Measurements from ENCODE around the gene RFPL1.

The RFPL1 gene

GRCh38 chr22:29427176-29427760 lies 11.1 kb upstream of the RFPL1 start:
- Histone ChIP-seq H3K4me3 (ENCODE audit: low read length, poor library complexity, severe bottlenecking) (no peak overlapping the region), H3K9me3 (ENCODE audit: insufficient read depth, low read depth, low read length) (no peaks in the 10 kb centered on the region), H3K79me2 (ENCODE audit: insufficient read depth, low read length) (no peaks in the 10 kb centered on the region), H4K20me1 (ENCODE audit: insufficient read depth, low read length, poor library complexity, severe bottlenecking) (no peaks in the 10 kb centered on the region), H3K27me3 (ENCODE audit: insufficient read depth, low read length, poor library complexity, severe bottlenecking) (no peaks in the 10 kb centered on the region), H3K36me3 (ENCODE audit: insufficient read depth, low read length) (no peaks in the 10 kb centered on the region), H3K9ac (ENCODE audit: low read depth, low read length, poor library complexity, severe bottlenecking) (no peak overlapping the region), H3F3A (ENCODE audit: low read depth) (no peaks in the 10 kb centered on the region), H3K4me1 (ENCODE audit: insufficient read depth, low read length, poor library complexity, severe bottlenecking) (peaks cover 3% of the 10 kb centered on the region), H3K4me2 (ENCODE audit: low read depth, low read length, poor library complexity, severe bottlenecking) (no peak overlapping the region), H2AFZ (ENCODE audit: low read length) (no peak overlapping the region), H3K9me2 (replicated peaks; ENCODE audit: low read depth, low read length) (no peaks in the 10 kb centered on the region)
- TF ChIP-seq CTCF (conservative IDR thresholded peaks at IDR 0.05; ENCODE audit: low read length) (no peak), EZH2phosphoT487 (IDR thresholded peaks at IDR 0.05; ENCODE audit: borderline replicate concordance) (no peak)

- H4K20me1 ChIP-seq (ENCODE audit: insufficient read depth, low read length, poor library complexity, severe bottlenecking): no peaks in the 10 kb centered on the region
- no peak overlapping the region for H2AFZ ChIP-seq (ENCODE audit: low read length)
- no peaks in the 10 kb centered on the region for H3K9me3 ChIP-seq (ENCODE audit: insufficient read depth, low read depth, low read length)
- TF ChIP-seq CTCF (conservative IDR thresholded peaks at IDR 0.05; ENCODE audit: low read length): no peak
- no peak for TF ChIP-seq EZH2phosphoT487 (IDR thresholded peaks at IDR 0.05; ENCODE audit: borderline replicate concordance)
- H3K36me3 ChIP-seq (ENCODE audit: insufficient read depth, low read length): no peaks in the 10 kb centered on the region
- no peak overlapping the region for H3K9ac ChIP-seq (ENCODE audit: low read depth, low read length, poor library complexity, severe bottlenecking)
- no peaks in the 10 kb centered on the region for H3K4me1 ChIP-seq (ENCODE audit: insufficient read depth, low read length, poor library complexity, severe bottlenecking)
- no peaks in the 10 kb centered on the region for H3K9me2 ChIP-seq (replicated peaks; ENCODE audit: low read depth, low read length)
- no peaks in the 10 kb centered on the region for H3K79me2 ChIP-seq (ENCODE audit: insufficient read depth, low read length)
- H3F3A ChIP-seq (ENCODE audit: low read depth): no peaks in the 10 kb centered on the region
- no peak overlapping the region for H3K4me2 ChIP-seq (ENCODE audit: low read depth, low read length, poor library complexity, severe bottlenecking)
- no peak overlapping the region for H3K4me3 ChIP-seq (ENCODE audit: low read length, poor library complexity, severe bottlenecking)
- no peaks in the 10 kb centered on the region for H3K27me3 ChIP-seq (ENCODE audit: insufficient read depth, low read length, poor library complexity, severe bottlenecking)
These were observed 6.4 kb upstream of the RFPL1 start for GRCh38 chr22:29431986-29432385.

GRCh38 chr22:29433856-29434255 lies 4.5 kb upstream of the RFPL1 start:
- no peaks in the 10 kb centered on the region for H3F3A ChIP-seq (ENCODE audit: low read depth)
- no peak overlapping the region for H3K4me2 ChIP-seq (ENCODE audit: low read depth, low read length, poor library complexity, severe bottlenecking)
- TF ChIP-seq CTCF (conservative IDR thresholded peaks at IDR 0.05; ENCODE audit: low read length) (no peak), EZH2phosphoT487 (IDR thresholded peaks at IDR 0.05; ENCODE audit: borderline replicate concordance) (no peak)
- no peaks in the 10 kb centered on the region for H3K79me2 ChIP-seq (ENCODE audit: insufficient read depth, low read length)
- no peaks in the 10 kb centered on the region for H3K27me3 ChIP-seq (ENCODE audit: insufficient read depth, low read length, poor library complexity, severe bottlenecking)
- no peaks in the 10 kb centered on the region for H3K9me2 ChIP-seq (replicated peaks; ENCODE audit: low read depth, low read length)
- no peak overlapping the region for H3K9ac ChIP-seq (ENCODE audit: low read depth, low read length, poor library complexity, severe bottlenecking)
- no peaks in the 10 kb centered on the region for H3K9me3 ChIP-seq (ENCODE audit: insufficient read depth, low read depth, low read length)
- H3K4me1 ChIP-seq (ENCODE audit: insufficient read depth, low read length, poor library complexity, severe bottlenecking): no peaks in the 10 kb centered on the region
- H4K20me1 ChIP-seq (ENCODE audit: insufficient read depth, low read length, poor library complexity, severe bottlenecking): no peaks in the 10 kb centered on the region
- H2AFZ ChIP-seq (ENCODE audit: low read length): no peak overlapping the region
- no peaks in the 10 kb centered on the region for H3K36me3 ChIP-seq (ENCODE audit: insufficient read depth, low read length)
- H3K4me3 ChIP-seq (ENCODE audit: low read length, poor library complexity, severe bottlenecking): no peak overlapping the region
